GM23338 (cell line): ENCODE results near the gene FARSA. TPM values are rescaled to one million over a fixed set of nuclear protein-coding genes. Genes with fewer than 3 reads are reported as not detected.

Experiments
- ATAC-seq: fragments of 200-7000 bp; cut with Tn5 transposase; 3 replicates; pipeline ENCODE4 v1.9.1; 2020
- DNase-seq: peaks from one replicate; pipeline ENCODE4 v3.0.0-alpha.2; 2015; ENCODE audit warnings: low spot score
- H2AFZ ChIP-seq: fragments of 200-600 bp; sonication (generic); 2 replicates; pipeline ENCODE4 v1.8.0; 2016; ENCODE audit warnings: antibody characterized with exemption, mild to moderate bottlenecking, moderate library complexity
- H3F3A ChIP-seq: fragments of 200-600 bp; sonication (generic); replicated peaks from 2 replicates; pipeline ENCODE4 v1.8.0; 2017; ENCODE audit warnings: antibody characterized with exemption, mixed run types, low read depth
- H3K27ac ChIP-seq: fragments of 200-600 bp; sonication (generic); 2 replicates; pipeline ENCODE4 v1.6.1; 2016; ENCODE audit warnings: low read depth
- H3K27me3 ChIP-seq: fragments of 200-600 bp; sonication (generic); 2 replicates; pipeline ENCODE4 v1.8.0; 2016; ENCODE audit warnings: mild to moderate bottlenecking, mixed run types, moderate library complexity; ENCODE audit not compliant: insufficient read depth
- H3K36me3 ChIP-seq: fragments of 200-600 bp; sonication (generic); 2 replicates; pipeline ENCODE4 v1.8.0; 2016; ENCODE audit warnings: mild to moderate bottlenecking; ENCODE audit not compliant: insufficient read depth
- H3K4me1 ChIP-seq: fragments of 200-600 bp; sonication (generic); 2 replicates; pipeline ENCODE4 v1.8.0; 2016; ENCODE audit warnings: mild to moderate bottlenecking, moderate library complexity; ENCODE audit not compliant: insufficient read depth
- H3K4me2 ChIP-seq: fragments of 200-600 bp; sonication (generic); 2 replicates; pipeline ENCODE4 v1.7.1; 2017; ENCODE audit warnings: mixed run types
- H3K4me3 ChIP-seq: fragments of 200-600 bp; sonication (generic); 2 replicates; pipeline ENCODE4 v1.6.1; 2016; ENCODE audit warnings: mixed run types
- H3K79me2 ChIP-seq: fragments of 200-600 bp; sonication (generic); replicated peaks from 2 replicates; pipeline ENCODE4 v1.8.0; 2017; ENCODE audit warnings: mild to moderate bottlenecking; ENCODE audit not compliant: insufficient read depth
- H3K9me2 ChIP-seq: fragments of 200-600 bp; sonication (generic); 2 replicates; pipeline ENCODE4 v1.8.0; 2017; ENCODE audit not compliant: insufficient read depth
- H4K20me1 ChIP-seq: fragments of 200-600 bp; sonication (generic); replicated peaks from 2 replicates; pipeline ENCODE4 v1.8.0; 2017; ENCODE audit warnings: mild to moderate bottlenecking; ENCODE audit not compliant: insufficient read depth
- H3K27ac Mint-ChIP-seq: 2 replicates; pipeline ENCODE4 v1.8.0; 2020; ENCODE audit warnings: inconsistent platforms, mild to moderate bottlenecking, moderate library complexity, mixed read lengths
- H3K27me3 Mint-ChIP-seq: 3 replicates; pipeline ENCODE4 v1.8.0; 2022; ENCODE audit warnings: low read depth, mild to moderate bottlenecking, moderate library complexity, mixed read lengths, inconsistent platforms; ENCODE audit not compliant: insufficient read depth, poor library complexity
- H3K36me3 Mint-ChIP-seq: 3 replicates; pipeline ENCODE4 v1.8.0; 2021; ENCODE audit warnings: low read depth, mild to moderate bottlenecking, inconsistent platforms, moderate library complexity, mixed read lengths
- H3K4me1 Mint-ChIP-seq: 3 replicates; pipeline ENCODE4 v1.8.0; 2020; ENCODE audit warnings: mild to moderate bottlenecking, inconsistent platforms, mixed read lengths
- H3K4me3 Mint-ChIP-seq: 3 replicates; pipeline ENCODE4 v1.8.0; 2021; ENCODE audit warnings: moderate library complexity, mild to moderate bottlenecking, inconsistent platforms, mixed read lengths
- H3K9me3 Mint-ChIP-seq: 3 replicates; pipeline ENCODE4 v1.8.0; 2020; ENCODE audit warnings: moderate library complexity, mild to moderate bottlenecking, inconsistent platforms, mixed read lengths
- CREB1 ChIP-seq: fragments of 250-450 bp; sonication (Bioruptor Pico); IDR thresholded peaks from 2 replicates; pipeline ENCODE4 v1.5.0; 2020; ENCODE audit warnings: low read depth, mild to moderate bottlenecking, moderate library complexity
- CTCF ChIP-seq, 2 experiments: fragments of 200-600 bp in 1 of 2; sonication (generic) in 1 of 2; conservative IDR thresholded peaks; 2 replicates each; pipeline versions ENCODE4 v1.5.1 to v1.6.1; 2016 to 2017; ENCODE audit warnings: antibody characterized with exemption in 2 of 2, low read depth in 2 of 2, mild to moderate bottlenecking in 2 of 2, moderate library complexity in 1 of 2
- EZH2 ChIP-seq: fragments of 200-600 bp; sonication (generic); IDR thresholded peaks from one replicate; pipeline ENCODE4 v1.8.0; 2017; ENCODE audit warnings: antibody characterized with exemption, mild to moderate bottlenecking, low read depth; ENCODE audit not compliant: unreplicated experiment
- EZH2phosphoT487 ChIP-seq: fragments of 200-600 bp; sonication (generic); IDR thresholded peaks from one replicate; pipeline ENCODE4 v1.8.1; 2018; ENCODE audit warnings: antibody characterized with exemption; ENCODE audit not compliant: unreplicated experiment
- JUNB ChIP-seq: IDR thresholded peaks from one replicate; pipeline ENCODE4 v1.6.1; 2016; ENCODE audit warnings: antibody characterized with exemption; ENCODE audit not compliant: unreplicated experiment
- NANOG ChIP-seq: IDR thresholded peaks from 2 replicates; pipeline ENCODE4 v1.6.1; 2016; ENCODE audit warnings: antibody characterized with exemption, borderline replicate concordance
- POLR2AphosphoS5 ChIP-seq: IDR thresholded peaks from 2 replicates; pipeline ENCODE4 v1.6.1; 2016; ENCODE audit warnings: antibody characterized with exemption, low read depth
- REST ChIP-seq: IDR thresholded peaks from one replicate; pipeline ENCODE4 v1.6.1; 2018; ENCODE audit warnings: antibody characterized with exemption; ENCODE audit not compliant: unreplicated experiment
- STAT1 ChIP-seq: IDR thresholded peaks from one replicate; pipeline ENCODE4 v1.6.1; 2016; ENCODE audit warnings: antibody characterized with exemption; ENCODE audit not compliant: unreplicated experiment
- ZNF114 ChIP-seq: fragments of 250-450 bp; sonication (Bioruptor Pico); IDR thresholded peaks from 2 replicates; pipeline ENCODE4 v1.5.0; 2020; ENCODE audit warnings: mild to moderate bottlenecking, moderate library complexity
- ZNF331 ChIP-seq: fragments of 250-450 bp; sonication (Bioruptor Pico); IDR thresholded peaks from 2 replicates; pipeline ENCODE4 v1.5.0; 2020; ENCODE audit warnings: low read depth, mild to moderate bottlenecking, moderate library complexity
- ZNF462 ChIP-seq: fragments of 250-450 bp; sonication (Bioruptor Pico); IDR thresholded peaks from 2 replicates; pipeline ENCODE4 v1.5.0; 2020; ENCODE audit warnings: mild to moderate bottlenecking, moderate library complexity
- polyA plus RNA-seq: library from polyadenylated mRNA; unstranded; fragments of >200 nt; fragmentation: Nextera tagmentation; extraction: Ambion mirVana; gene quantifications from 2 replicates; pipeline ENCODE4 v1.2.1, GENCODE V29; 2016
- total RNA-seq: library from RNA; depleted of rRNA; stranded (reverse); fragments of >200 nt; shearing (Covaris generic); gene quantifications from 2 replicates; pipeline ENCODE4 v1.2.3, GENCODE V29; 2014
- TF ChIP-seq, protein P1 (sequence below): IDR thresholded peaks from 2 replicates; pipeline ENCODE4 v1.6.1; 2016; ENCODE audit warnings: antibody characterized with exemption

The FARSA gene
- total and polyA plus RNA-seq, 2 experiments from 2014 or later = 74.7 to 86.4 TPM

GRCh38 chr19:12921047-12921446 lies 12.5 kb downstream of the FARSA start:
- Mint-ChIP-seq H3K27me3 (peaks cover 36% of the 10 kb centered on the region), H3K27ac (no peak overlapping the region), H3K36me3 (peaks cover 62% of the 10 kb centered on the region), H3K9me3 (peaks cover 11% of the 10 kb centered on the region; the same call in 2 of the 3 replicates), H3K4me3 (no peak overlapping the region), H3K4me1 (no peaks in the 10 kb centered on the region; the same call in 2 of the 3 replicates)
- no peak for TF ChIP-seq ZNF462 (CRISPR knock-in tag)
- no peak for TF ChIP-seq ZNF331 (CRISPR knock-in tag)
- no peak for TF ChIP-seq CTCF (conservative IDR thresholded peaks at IDR 0.05; ENCODE audit: low read depth in 2 of 2)
- no peak for TF ChIP-seq CREB1 (CRISPR knock-in tag)
- no peak for TF ChIP-seq NANOG
- TF ChIP-seq ZNF114 = no peak
- TF ChIP-seq POLR2AphosphoS5 = no peak
- TF ChIP-seq EZH2 = no peak
- no peak for TF ChIP-seq REST
- no peak for TF ChIP-seq STAT1
- TF ChIP-seq, protein P1, sequence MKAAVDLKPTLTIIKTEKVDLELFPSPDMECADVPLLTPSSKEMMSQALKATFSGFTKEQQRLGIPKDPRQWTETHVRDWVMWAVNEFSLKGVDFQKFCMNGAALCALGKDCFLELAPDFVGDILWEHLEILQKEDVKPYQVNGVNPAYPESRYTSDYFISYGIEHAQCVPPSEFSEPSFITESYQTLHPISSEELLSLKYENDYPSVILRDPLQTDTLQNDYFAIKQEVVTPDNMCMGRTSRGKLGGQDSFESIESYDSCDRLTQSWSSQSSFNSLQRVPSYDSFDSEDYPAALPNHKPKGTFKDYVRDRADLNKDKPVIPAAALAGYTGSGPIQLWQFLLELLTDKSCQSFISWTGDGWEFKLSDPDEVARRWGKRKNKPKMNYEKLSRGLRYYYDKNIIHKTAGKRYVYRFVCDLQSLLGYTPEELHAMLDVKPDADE = no peak
- TF ChIP-seq EZH2phosphoT487 = no peak
- TF ChIP-seq JUNB = no peak
- H3K27me3 ChIP-seq = peaks cover 13% of the 10 kb centered on the region
- H3K4me3 ChIP-seq = no peak overlapping the region
- no peaks in the 10 kb centered on the region for H3K4me1 ChIP-seq
- no peak overlapping the region for H3K4me2 ChIP-seq
- DNase-seq = no peak
- 0 out of 2 replicates have a peak overlapping the region, but pooled peaks have one; percentile 66 for H3K27ac ChIP-seq
- no peaks in the 10 kb centered on the region for H3K79me2 ChIP-seq
- peaks cover 12% of the 10 kb centered on the region; the same call in 1 of the 2 replicates for H3F3A ChIP-seq
- peaks cover 6% of the 10 kb centered on the region; the same call in 1 of the 2 replicates for H4K20me1 ChIP-seq
- H2AFZ ChIP-seq = no peak overlapping the region
- no peaks in the 10 kb centered on the region; the same call in 1 of the 2 replicates for H3K9me2 ChIP-seq
- peaks cover 17% of the 10 kb centered on the region for H3K36me3 ChIP-seq
- ATAC-seq = no peak
